Duodenal mucosa (tissue), 2 donors: ENCODE measurements around the gene IL17C.

Experiments
- H3K27ac ChIP-seq: one replicate; pipeline ENCODE4 v1.7.0; 2013; ENCODE audit warnings: low read depth, low read length
- H3K27me3 ChIP-seq, 2 donors: one replicate each; pipeline ENCODE4 v1.7.0; 2013; ENCODE audit warnings: low read length in 2 of 2, control low read depth in 1 of 2; ENCODE audit not compliant: insufficient read depth in 2 of 2, control insufficient read depth in 1 of 2
- H3K36me3 ChIP-seq, 2 donors: one replicate each; pipeline ENCODE4 v1.7.0; 2013; ENCODE audit warnings: low read length in 2 of 2, control low read depth in 1 of 2; ENCODE audit not compliant: insufficient read depth in 2 of 2, control insufficient read depth in 1 of 2
- H3K4me1 ChIP-seq, 2 donors: one replicate each; pipeline ENCODE4 v1.7.0; 2013; ENCODE audit warnings: low read length in 2 of 2, control low read depth in 1 of 2; ENCODE audit not compliant: insufficient read depth in 2 of 2, control insufficient read depth in 1 of 2
- H3K4me3 ChIP-seq, 2 donors: one replicate each; pipeline ENCODE4 v1.7.0; 2013; ENCODE audit warnings: low read length in 2 of 2, low read depth in 1 of 2
- H3K9ac ChIP-seq, 2 donors: one replicate each; pipeline ENCODE4 v1.7.0; 2013; ENCODE audit warnings: low read length in 2 of 2, low read depth in 1 of 2
- H3K9me3 ChIP-seq, 2 donors: one replicate each; pipeline ENCODE4 v1.7.0; 2013; ENCODE audit warnings: low read length in 2 of 2, control low read depth in 1 of 2; ENCODE audit not compliant: control insufficient read depth in 1 of 2

The IL17C gene

DNA sequence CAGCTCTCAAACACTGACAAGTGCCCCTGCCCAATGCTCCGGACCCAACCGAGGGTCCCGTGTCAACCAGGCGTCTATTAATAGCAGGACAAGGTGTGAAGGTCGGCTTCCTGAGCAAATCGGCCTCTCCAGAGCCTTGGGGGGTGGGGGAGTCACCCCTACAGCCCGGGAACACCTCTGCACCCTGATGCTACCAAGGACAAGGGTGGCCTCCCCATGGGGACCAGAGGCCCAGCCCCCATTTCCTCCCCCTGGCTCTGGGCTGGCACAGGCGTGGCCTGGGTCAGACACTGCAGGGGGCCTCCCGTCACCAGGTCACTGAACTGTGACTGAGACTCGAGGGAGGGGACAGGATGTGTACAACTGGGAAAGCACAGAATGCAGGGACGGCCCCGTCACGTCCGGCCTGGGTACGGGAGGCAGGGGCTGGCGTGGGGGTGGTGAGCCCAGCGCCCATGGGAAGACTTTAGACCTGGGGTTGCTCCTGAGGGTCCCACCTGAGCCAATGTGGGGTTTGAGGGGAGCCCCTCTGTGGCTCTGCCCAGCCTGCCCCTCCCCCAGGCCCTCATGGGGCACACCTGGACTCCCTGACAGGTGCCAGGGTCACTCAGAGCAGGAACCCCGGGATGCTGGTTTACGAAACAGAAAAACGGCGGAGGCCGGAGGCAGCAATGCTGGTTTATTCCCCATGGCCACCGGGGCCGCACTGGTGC, 13.1 kb downstream of the IL17C start:
- Histone ChIP-seq H3K27ac (peak overlapping the region; percentile 83), H3K36me3 (peaks cover 5 to 39% of the 10 kb centered on the region in 2 donors), H3K9me3 (no peaks in the 10 kb centered on the region), H3K9ac (peak overlapping the region; percentile 34 to 66), H3K4me3 (peak overlapping the region; percentile 79 to 82), H3K4me1 (peaks cover 14 to 36% of the 10 kb centered on the region in 2 donors), H3K27me3 (no peaks in the 10 kb centered on the region)

DNA sequence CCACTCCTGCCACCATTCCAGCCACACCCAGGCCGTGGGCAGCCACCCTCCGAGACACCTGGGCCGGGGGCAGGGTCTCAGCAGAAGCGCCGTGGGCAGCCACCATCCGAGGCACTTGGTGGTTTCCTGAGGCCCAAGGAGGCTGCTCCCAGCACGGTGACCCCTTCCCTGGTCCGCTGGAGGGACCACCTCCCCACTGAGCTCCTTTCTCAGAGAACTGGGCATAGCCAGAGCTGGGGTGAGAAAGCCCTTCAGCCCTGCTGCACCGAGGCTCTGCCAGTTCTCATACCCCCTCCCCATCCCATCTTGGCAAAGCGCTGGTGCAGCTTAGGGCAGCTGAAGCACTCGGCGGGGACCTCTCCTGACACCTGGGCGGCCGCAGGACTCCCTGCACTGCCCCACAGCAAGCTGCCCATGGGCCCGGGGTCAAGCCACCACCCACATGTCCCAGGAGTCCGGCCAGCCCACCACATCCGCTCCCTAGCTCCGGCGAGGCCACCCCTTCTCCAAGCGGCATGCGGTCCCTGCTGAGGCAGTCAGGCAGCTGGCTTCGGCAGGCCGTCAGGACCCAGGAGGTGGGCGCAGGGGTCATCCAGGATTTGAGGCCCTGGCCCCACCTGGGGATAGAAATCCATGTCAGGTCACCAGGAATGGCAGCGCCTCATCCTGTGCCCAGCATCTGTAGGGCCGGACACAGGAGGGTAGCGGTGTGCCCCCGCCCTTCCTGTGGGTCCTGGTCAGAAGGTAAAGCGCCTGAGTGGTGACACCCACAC, 13.8 kb downstream of the IL17C start:
- Histone ChIP-seq H3K4me3 (no peak overlapping the region), H3K4me1 (peaks cover 14 to 36% of the 10 kb centered on the region in 2 donors), H3K9ac (no peak overlapping the region), H3K9me3 (no peaks in the 10 kb centered on the region), H3K36me3 (peaks cover 5 to 41% of the 10 kb centered on the region in 2 donors), H3K27me3 (no peaks in the 10 kb centered on the region), H3K27ac (peak overlapping the region; percentile 32)

DNA sequence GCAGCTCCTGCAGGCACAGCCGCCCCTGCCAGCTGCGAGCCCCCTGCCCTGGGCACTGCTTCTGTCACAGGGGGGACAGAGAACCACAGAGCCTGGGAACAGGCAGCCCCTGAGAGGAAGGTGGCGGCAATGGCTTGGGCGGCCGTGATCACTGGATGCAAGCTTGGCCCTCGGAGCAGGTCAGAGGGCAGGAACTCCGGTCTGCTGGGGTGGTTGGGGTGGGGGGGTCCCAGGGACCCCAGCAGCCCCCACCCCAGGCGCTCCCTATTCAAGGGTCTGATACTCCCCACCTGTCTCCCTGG, 14.3 kb downstream of the IL17C start:
- Histone ChIP-seq H3K9ac (no peak overlapping the region), H3K4me1 (peaks cover 14 to 34% of the 10 kb centered on the region in 2 donors), H3K36me3 (peaks cover 5 to 47% of the 10 kb centered on the region in 2 donors), H3K9me3 (no peaks in the 10 kb centered on the region), H3K27ac (no peak overlapping the region), H3K4me3 (no peak overlapping the region), H3K27me3 (no peaks in the 10 kb centered on the region)

DNA sequence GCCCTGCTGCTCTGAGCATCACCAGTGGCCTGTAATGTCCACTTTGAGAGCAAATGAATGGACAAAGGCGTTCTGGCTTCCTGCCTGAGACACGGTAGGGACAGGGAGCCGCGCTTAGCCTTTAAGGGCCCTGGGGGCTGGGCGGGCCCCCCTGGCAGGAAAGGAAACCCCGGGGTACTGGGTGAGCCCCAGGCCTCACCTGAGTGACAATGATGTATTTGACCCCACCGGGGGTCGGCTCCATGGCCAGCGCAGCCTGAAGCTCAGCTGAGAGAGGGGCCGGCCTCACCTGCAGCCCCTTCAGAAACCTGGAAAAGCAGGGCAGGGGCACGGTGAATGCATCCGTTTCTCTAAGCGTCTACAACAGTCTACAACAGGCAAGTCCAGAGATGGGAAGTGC, 14.7 kb downstream of the IL17C start:
- Histone ChIP-seq H3K9ac (no peak overlapping the region), H3K4me1 (peaks cover 14 to 30% of the 10 kb centered on the region in 2 donors), H3K27ac (no peak overlapping the region), H3K27me3 (no peaks in the 10 kb centered on the region), H3K4me3 (no peak overlapping the region), H3K9me3 (no peaks in the 10 kb centered on the region), H3K36me3 (peaks cover 5 to 49% of the 10 kb centered on the region in 2 donors)

DNA sequence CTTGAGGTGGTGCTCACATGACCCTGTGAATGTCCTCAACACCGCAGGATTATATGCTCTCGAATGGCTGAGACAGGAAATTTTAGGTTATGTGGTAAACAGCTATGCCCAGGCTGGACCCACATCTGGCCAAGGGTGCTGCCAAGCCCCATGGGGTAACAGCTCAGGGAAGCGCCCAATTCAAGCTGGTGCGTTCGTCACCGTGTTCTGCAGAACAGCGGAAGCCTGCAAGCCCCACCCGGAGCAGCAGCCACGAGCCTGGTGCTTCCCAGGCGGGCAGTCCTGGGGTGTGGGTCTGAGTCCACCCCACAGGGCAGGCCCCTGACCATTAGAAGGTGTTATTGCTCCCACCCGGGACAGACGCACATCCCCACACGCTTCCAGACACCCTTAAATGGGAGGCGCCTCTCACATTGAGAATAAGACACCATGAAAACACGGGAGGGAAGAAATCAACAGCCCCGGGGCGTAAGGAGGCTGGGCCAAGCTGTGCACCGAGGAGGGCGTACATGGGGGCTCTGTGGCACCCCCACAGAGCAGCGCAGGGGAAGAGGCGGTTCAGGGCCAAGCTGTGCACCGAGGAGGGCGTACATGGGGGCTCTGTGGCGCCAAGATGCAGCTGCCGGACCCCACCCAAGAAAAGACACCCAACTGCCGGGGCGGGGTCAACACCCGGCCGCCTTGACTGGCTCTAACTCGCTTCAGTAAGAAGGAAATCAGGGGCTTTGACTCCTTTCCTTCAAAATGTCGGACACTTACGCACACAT, 15.4 kb downstream of the IL17C start:
- no peak overlapping the region for H3K27ac ChIP-seq
- H3K9ac ChIP-seq: no peak overlapping the region
- H3K4me3 ChIP-seq: no peak overlapping the region
- H3K36me3 ChIP-seq: peaks cover 5 to 53% of the 10 kb centered on the region in 2 donors
- H3K9me3 ChIP-seq: no peaks in the 10 kb centered on the region
- peaks cover 14 to 28% of the 10 kb centered on the region in 2 donors for H3K4me1 ChIP-seq
- H3K27me3 ChIP-seq: no peaks in the 10 kb centered on the region

DNA sequence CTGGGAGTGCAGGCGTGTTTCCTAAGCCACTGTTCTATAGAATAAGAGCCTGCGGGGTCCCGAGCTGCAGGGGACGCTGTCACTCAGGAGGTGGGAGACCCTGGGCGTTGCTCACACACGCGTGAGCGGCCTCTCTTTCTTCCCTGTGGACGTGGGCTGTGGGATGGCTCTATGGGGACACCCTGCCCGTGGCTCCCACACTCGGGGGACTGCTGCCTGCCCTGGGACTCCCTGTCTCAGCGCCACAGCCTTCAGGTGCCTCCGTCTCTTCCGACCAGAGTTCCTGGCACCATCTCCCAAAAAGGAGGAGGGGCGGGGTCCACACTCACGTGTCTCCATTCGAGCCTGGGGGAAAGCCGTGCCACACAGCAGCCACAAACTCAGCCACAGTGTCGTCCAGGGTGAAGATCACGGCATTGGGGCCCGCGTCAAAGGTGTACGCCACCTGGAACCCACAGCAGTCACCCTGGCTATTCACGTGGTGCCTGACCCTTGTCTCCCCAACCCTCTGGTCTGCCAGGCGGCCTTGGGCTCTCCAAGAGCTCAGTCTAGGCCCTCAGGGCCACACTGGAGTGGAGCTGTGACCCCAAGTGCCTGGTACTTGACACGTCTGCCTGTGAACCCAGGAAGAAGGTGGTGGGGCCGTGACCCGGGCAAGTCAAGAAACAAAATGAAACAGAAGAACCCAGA, 16.1 kb downstream of the IL17C start:
- Histone ChIP-seq H3K27me3 (no peaks in the 10 kb centered on the region), H3K4me1 (peaks cover 13 to 21% of the 10 kb centered on the region in 2 donors), H3K9me3 (no peaks in the 10 kb centered on the region), H3K4me3 (no peak overlapping the region), H3K9ac (no peak overlapping the region), H3K27ac (no peak overlapping the region), H3K36me3 (peaks cover 5 to 48% of the 10 kb centered on the region in 2 donors)

DNA sequence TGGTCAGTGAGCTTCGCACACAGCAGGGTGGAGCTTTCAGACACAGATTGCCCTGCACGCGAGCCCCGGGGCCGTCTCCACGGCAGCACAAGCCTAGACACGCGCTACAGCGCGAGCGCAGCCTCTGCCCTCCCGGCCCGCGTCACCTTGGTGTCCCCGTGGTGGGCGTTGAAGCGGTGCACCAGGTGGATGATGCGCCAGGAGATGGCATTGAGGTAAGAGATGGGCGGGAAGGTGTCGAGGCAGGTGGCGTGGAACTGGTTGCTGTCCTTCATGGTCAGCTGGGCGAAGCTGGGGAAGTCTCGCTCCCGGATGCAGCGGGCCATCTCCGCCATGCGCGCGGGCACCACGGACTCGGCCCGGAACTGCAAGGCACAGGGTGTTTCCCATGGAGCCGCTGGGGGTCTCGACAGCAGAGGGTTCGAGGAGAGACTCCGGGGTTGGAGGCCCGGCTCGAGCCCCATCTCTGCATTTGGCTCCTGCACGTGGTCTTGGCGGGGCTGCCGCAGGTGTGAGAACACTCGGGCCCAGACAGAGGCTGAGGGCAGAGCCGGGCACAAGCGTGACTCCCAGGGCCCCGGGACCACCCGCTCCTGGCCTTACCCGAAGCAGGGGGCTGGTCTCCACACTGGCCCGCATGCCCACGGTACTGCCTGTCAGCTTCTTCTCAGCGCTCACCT, 16.8 kb downstream of the IL17C start:
- Histone ChIP-seq H3K36me3 (peaks cover 5 to 48% of the 10 kb centered on the region in 2 donors), H3K27me3 (no peaks in the 10 kb centered on the region), H3K9me3 (no peaks in the 10 kb centered on the region), H3K9ac (no peak overlapping the region), H3K27ac (no peak overlapping the region), H3K4me1 (peaks cover 6 to 17% of the 10 kb centered on the region in 2 donors), H3K4me3 (no peak overlapping the region)

DNA sequence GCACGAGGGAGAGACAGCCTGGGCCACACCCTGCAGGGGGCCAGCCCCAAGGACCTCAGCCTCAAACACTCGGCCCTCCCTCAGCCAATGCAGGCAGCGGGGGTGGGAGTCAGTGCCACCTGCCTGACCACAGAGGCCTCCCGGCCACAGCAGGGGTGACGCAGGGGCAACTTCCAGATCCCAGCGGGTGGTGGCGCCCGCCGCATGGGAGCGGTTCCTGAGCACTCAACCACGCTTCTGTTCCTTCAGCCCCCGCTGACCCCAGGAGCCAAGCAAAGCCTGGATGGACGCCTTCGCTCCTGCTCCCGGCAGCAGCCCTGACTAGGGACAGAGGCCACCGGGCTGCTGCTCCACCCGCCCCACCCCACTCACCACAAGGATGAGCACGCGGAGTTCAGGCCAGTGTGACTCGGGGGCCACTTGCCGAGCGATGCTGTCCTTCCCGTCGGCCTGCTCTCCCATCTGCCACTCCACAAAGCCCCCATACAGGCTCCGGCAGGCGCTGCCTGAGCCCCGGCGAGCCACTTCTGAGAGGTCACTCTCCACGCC, 17.4 kb downstream of the IL17C start:
- no peaks in the 10 kb centered on the region for H3K9me3 ChIP-seq
- no peak overlapping the region for H3K9ac ChIP-seq
- peaks cover 6 to 18% of the 10 kb centered on the region in 2 donors for H3K4me1 ChIP-seq
- H3K27me3 ChIP-seq: no peaks in the 10 kb centered on the region
- peaks cover 5 to 48% of the 10 kb centered on the region in 2 donors for H3K36me3 ChIP-seq
- H3K4me3 ChIP-seq: no peak overlapping the region
- H3K27ac ChIP-seq: no peak overlapping the region

DNA sequence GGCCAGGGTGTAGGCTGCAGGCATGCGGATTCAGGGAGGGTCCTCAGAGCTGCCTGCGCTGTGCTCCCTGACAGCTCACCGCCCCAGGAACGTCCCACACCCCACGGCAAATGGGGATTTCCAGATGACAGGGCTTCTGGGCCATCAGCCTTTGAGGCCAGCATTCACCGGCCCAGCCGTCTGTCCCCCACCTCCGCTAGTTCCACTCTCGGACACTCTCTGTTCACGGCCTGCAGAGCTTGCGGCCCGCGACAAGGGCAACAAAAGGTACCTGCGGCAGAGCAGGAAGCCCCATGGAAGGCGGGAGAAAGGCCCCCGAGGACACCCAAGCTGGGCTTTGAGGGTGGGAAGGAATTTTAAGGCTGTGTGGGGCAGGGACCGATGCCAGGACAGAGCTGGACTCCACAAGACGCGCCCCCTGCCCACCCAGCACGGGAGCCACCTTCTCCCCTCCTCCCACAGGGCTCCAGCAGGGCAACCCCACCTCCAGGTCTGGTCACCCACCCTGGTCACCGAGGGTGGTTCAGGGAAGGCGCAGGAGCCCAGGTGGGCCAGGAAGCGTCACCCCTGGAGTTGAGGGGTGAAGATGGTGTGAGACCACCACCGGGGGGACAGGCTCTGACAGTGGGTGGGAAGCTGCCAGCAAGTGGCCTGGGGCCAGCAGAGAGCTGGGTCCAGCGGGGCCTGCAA, 18.1 kb downstream of the IL17C start:
- peaks cover 5 to 48% of the 10 kb centered on the region in 2 donors for H3K36me3 ChIP-seq
- no peaks in the 10 kb centered on the region for H3K27me3 ChIP-seq
- H3K9me3 ChIP-seq: no peaks in the 10 kb centered on the region
- H3K4me3 ChIP-seq: no peak overlapping the region
- H3K27ac ChIP-seq: no peak overlapping the region
- peaks cover 2 to 17% of the 10 kb centered on the region in 2 donors for H3K4me1 ChIP-seq
- H3K9ac ChIP-seq: no peak overlapping the region
